HG03196 (cell line): Measurements from ENCODE around the gene NXPH3.
"Not testable (repeated sequence)": the region's sequence is repeated elsewhere in the genome, so short reads cannot be mapped to it uniquely, and the experiment has no call there.

Experiments
- ATAC-seq: cut with Tn5 transposase; IDR thresholded peaks from one replicate; pipeline ENCODE4 v1.9.1; 2021; ENCODE audit not compliant: unreplicated experiment

The NXPH3 gene

GRCh38 chr17:49575679-49576087, at the start of gene NXPH3:
Gene NXPH3, plus strand, starts transcription at chr17:49575871. Its CDS starts 349 bp downstream, at chr17:49576220.
- no peak for ATAC-seq

GRCh38 chr17:49527927-49528651, 47.6 kb upstream of the NXPH3 start:
- ATAC-seq: no peak

- no peak for ATAC-seq
Observed at GRCh38 chr17:49528966-49529365, 46.7 kb upstream of the NXPH3 start.

GRCh38 chr17:49530118-49530517, 45.6 kb upstream of the NXPH3 start:
- ATAC-seq: no peak

GRCh38 chr17:49543860-49544259, 31.8 kb upstream of the NXPH3 start:
- no peak for ATAC-seq

- no peak for ATAC-seq
Observed at GRCh38 chr17:49545007-49545660, 30.5 kb upstream of the NXPH3 start.

- no peak for ATAC-seq
Observed at GRCh38 chr17:49545806-49546545, 29.7 kb upstream of the NXPH3 start.

GRCh38 chr17:49546546-49547535, 28.8 kb upstream of the NXPH3 start:
- no peak for ATAC-seq

GRCh38 chr17:49547566-49547965, 28.1 kb upstream of the NXPH3 start:
- ATAC-seq: no peak

GRCh38 chr17:49548051-49548505, 27.6 kb upstream of the NXPH3 start:
- ATAC-seq: no peak

- no peak for ATAC-seq
Observed at GRCh38 chr17:49548506-49549310, 27.0 kb upstream of the NXPH3 start.

- ATAC-seq: no peak
Observed at GRCh38 chr17:49549311-49549605, 26.4 kb upstream of the NXPH3 start.

GRCh38 chr17:49549691-49550678, 25.7 kb upstream of the NXPH3 start:
- no peak for ATAC-seq

GRCh38 chr17:49550764-49551163, 24.9 kb upstream of the NXPH3 start:
- not testable (repeated sequence) for ATAC-seq

- ATAC-seq: no peak
Observed at GRCh38 chr17:49551221-49552069, 24.2 kb upstream of the NXPH3 start.

GRCh38 chr17:49552070-49552751, 23.5 kb upstream of the NXPH3 start:
- ATAC-seq: no peak

- no peak for ATAC-seq
Observed at GRCh38 chr17:49553676-49554335, 21.9 kb upstream of the NXPH3 start.
